Activated T-cell treated with anti-CD3 and anti-CD28 coated beads for 48 hours (primary cell): ENCODE data around the gene ZNF805.
A peak's percentile ranks its signal among the peaks of the same experiment; 100 is the strongest.
"Not testable (repeated sequence)": the region's sequence is repeated elsewhere in the genome, so short reads cannot be mapped to it uniquely, and the experiment has no call there.

ENCODE experiments used
- DNase-seq: peaks from one replicate; pipeline ENCODE4 v3.0.0-alpha.2; 2020; ENCODE audit warnings: low read depth

ZNF805 gene

GRCh38 chr19:57269515-57270250, 29.3 kb downstream of the ZNF805 start:
- DNase-seq: no peak

- DNase-seq: no peak
These were observed 30.8 kb downstream of the ZNF805 start for GRCh38 chr19:57271280-57271679.

- no peak for DNase-seq
These were observed 32.6 kb downstream of the ZNF805 start for GRCh38 chr19:57273014-57273413.

- no peak for DNase-seq
These were observed 36.0 kb downstream of the ZNF805 start for GRCh38 chr19:57276430-57276829.

- not testable (repeated sequence) for DNase-seq
These were observed 38.0 kb downstream of the ZNF805 start for GRCh38 chr19:57278481-57278880.

GRCh38 chr19:57279418-57280164, 39.2 kb downstream of the ZNF805 start:
- peak; percentile 72 for DNase-seq

GRCh38 chr19:57280165-57280961, 39.9 kb downstream of the ZNF805 start, which contains the start of gene ZNF460:
TSS of gene ZNF460 (plus strand) at chr19:57280485. CDS start at chr19:57280807, 322 bp downstream.
- DNase-seq: peak; percentile 94

GRCh38 chr19:57280962-57281400, 40.5 kb downstream of the ZNF805 start:
- no peak for DNase-seq

- no peak for DNase-seq
These were observed 41.7 kb downstream of the ZNF805 start for GRCh38 chr19:57282011-57282643.

- no peak for DNase-seq
These were observed 47.9 kb downstream of the ZNF805 start for GRCh38 chr19:57288373-57288772.

- DNase-seq: no peak
These were observed 50.5 kb downstream of the ZNF805 start for GRCh38 chr19:57290970-57291369.

- DNase-seq: no peak
These were observed 52.1 kb downstream of the ZNF805 start for GRCh38 chr19:57292547-57292946.

GRCh38 chr19:57293719-57294118, 53.3 kb downstream of the ZNF805 start:
- no peak for DNase-seq

- no peak for DNase-seq
These were observed 61.6 kb downstream of the ZNF805 start for GRCh38 chr19:57302020-57302465.

- DNase-seq: no peak
These were observed 62.4 kb downstream of the ZNF805 start for GRCh38 chr19:57302727-57303401.
